ENCODE data around the gene PLD2.
A peak's percentile ranks its signal among the peaks of the same experiment; 100 is the strongest.
"Not testable (repeated sequence)": the region's sequence is repeated elsewhere in the genome, so short reads cannot be mapped to it uniquely, and the experiment has no call there.

PLD2 gene

GRCh38 chr17:4852567-4853207 lies 45.7 kb downstream of the PLD2 start:
- peak; percentile 12 for DNase-seq (ENCODE audit: low read depth, low spot score)

GRCh38 chr17:4853208-4853671 lies 46.3 kb downstream of the PLD2 start:
- DNase-seq (ENCODE audit: low read depth, low spot score) = peak; percentile 29
- H3K4me3 ChIP-seq (ENCODE audit: low read length) = no peak overlapping the region

More at GRCh38 chr17:4852567-4853207, 45.7 kb downstream of the PLD2 start:
- H3K4me3 ChIP-seq (ENCODE audit: low read length) = no peak overlapping the region

- no peak for DNase-seq (ENCODE audit: low read depth, low spot score)
- H3K4me3 ChIP-seq (ENCODE audit: low read length) = no peak overlapping the region
Measured at GRCh38 chr17:4854111-4854681, 47.2 kb downstream of the PLD2 start.

GRCh38 chr17:4856271-4856936 lies 49.5 kb downstream of the PLD2 start:
- DNase-seq (ENCODE audit: low read depth, low spot score) = no peak
- no peak overlapping the region for H3K4me3 ChIP-seq (ENCODE audit: low read length)

- DNase-seq (ENCODE audit: low read depth, low spot score) = no peak
- H3K4me3 ChIP-seq (ENCODE audit: low read length) = no peak overlapping the region
Measured at GRCh38 chr17:4856937-4857314, 50.0 kb downstream of the PLD2 start.

GRCh38 chr17:4857347-4857746 lies 50.4 kb downstream of the PLD2 start:
- not testable (repeated sequence) for DNase-seq (ENCODE audit: low read depth, low spot score); H3K4me3 ChIP-seq (ENCODE audit: low read length)

GRCh38 chr17:4858068-4858881 lies 51.3 kb downstream of the PLD2 start:
- no peak overlapping the region for H3K4me3 ChIP-seq (ENCODE audit: low read length)
- DNase-seq (ENCODE audit: low read depth, low spot score) = no peak

- no peak for DNase-seq (ENCODE audit: low read depth, low spot score)
- H3K4me3 ChIP-seq (ENCODE audit: low read length) = no peak overlapping the region
Measured at GRCh38 chr17:4858882-4859260, 51.9 kb downstream of the PLD2 start.

- no peak for DNase-seq (ENCODE audit: low read depth, low spot score)
- no peak overlapping the region for H3K4me3 ChIP-seq (ENCODE audit: low read length)
Measured at GRCh38 chr17:4859816-4860625, 53.1 kb downstream of the PLD2 start.

- no peak for DNase-seq (ENCODE audit: low read depth, low spot score)
- H3K4me3 ChIP-seq (ENCODE audit: low read length) = no peak overlapping the region
Measured at GRCh38 chr17:4860651-4861050, 53.7 kb downstream of the PLD2 start.

GRCh38 chr17:4861052-4861451 lies 54.1 kb downstream of the PLD2 start:
- DNase-seq (ENCODE audit: low read depth, low spot score) = no peak

GRCh38 chr17:4862720-4863119 lies 55.8 kb downstream of the PLD2 start:
- DNase-seq (ENCODE audit: low read depth, low spot score) = no peak
- H3K4me3 ChIP-seq (ENCODE audit: low read length) = no peak overlapping the region

More at GRCh38 chr17:4861052-4861451, 54.1 kb downstream of the PLD2 start:
- H3K4me3 ChIP-seq (ENCODE audit: low read length) = no peak overlapping the region

GRCh38 chr17:4863321-4863720 lies 56.4 kb downstream of the PLD2 start:
- DNase-seq (ENCODE audit: low read depth, low spot score) = no peak
- no peak overlapping the region for H3K4me3 ChIP-seq (ENCODE audit: low read length)

- not testable (repeated sequence) for DNase-seq (ENCODE audit: low read depth, low spot score)
Measured at GRCh38 chr17:4867535-4867934, 60.6 kb downstream of the PLD2 start.

GRCh38 chr17:4869058-4869998 lies 62.4 kb downstream of the PLD2 start:
- H3K4me3 ChIP-seq (ENCODE audit: low read length); DNase-seq (ENCODE audit: low read depth, low spot score): not testable (repeated sequence)

More at GRCh38 chr17:4867535-4867934, 60.6 kb downstream of the PLD2 start:
- H3K4me3 ChIP-seq (ENCODE audit: low read length) = not testable (repeated sequence)

GRCh38 chr17:4870855-4871254 lies 63.9 kb downstream of the PLD2 start:
- H3K4me3 ChIP-seq (ENCODE audit: low read length) = no peak overlapping the region
- no peak for DNase-seq (ENCODE audit: low read depth, low spot score)

- no peak overlapping the region for H3K4me3 ChIP-seq (ENCODE audit: low read length)
- no peak for DNase-seq (ENCODE audit: low read depth, low spot score)
Measured at GRCh38 chr17:4872786-4873185, 65.8 kb downstream of the PLD2 start.
